Sigmoid colon (tissue), 7 donors: ENCODE results near the gene SBF2. TPM values are rescaled to one million over a fixed set of nuclear protein-coding genes. Genes with fewer than 3 reads are reported as not detected.

Experiments used
- DNase-seq: peaks from one replicate; pipeline ENCODE4 v3.0.0-alpha.2; 2019
- H3K27ac ChIP-seq, 4 donors: fragments of 200-600 bp; sonication (generic); one replicate each; pipeline ENCODE4 v1.5.1; 2016 to 2019; ENCODE audit warnings: mild to moderate bottlenecking in 1 of 4
- H3K27me3 ChIP-seq, 3 donors: fragments of 200-600 bp; sonication (generic); one replicate each; pipeline ENCODE4 v1.5.1; 2019; ENCODE audit warnings: mild to moderate bottlenecking in 1 of 3
- H3K36me3 ChIP-seq, 4 donors: fragments of 200-600 bp; sonication (generic); one replicate each; pipeline ENCODE4 v1.5.1; 2016 to 2019
- H3K4me1 ChIP-seq, 4 donors: fragments of 200-600 bp; sonication (generic); one replicate each; pipeline ENCODE4 v1.5.1; 2017 to 2019
- H3K4me3 ChIP-seq, 4 donors: fragments of 200-600 bp; sonication (generic); one replicate each; pipeline ENCODE4 v1.5.1; 2017 to 2019; ENCODE audit warnings: mild to moderate bottlenecking in 2 of 4, moderate library complexity in 1 of 4
- H3K9me3 ChIP-seq, 4 donors: fragments of 200-600 bp in 3 of 4; sonication (generic) in 3 of 4; one replicate each; pipeline versions ENCODE4 v1.5.1 to v1.6.1; 2013 to 2019
- CTCF ChIP-seq, 4 experiments: fragments of 450-650 bp in 3 of 4; fragments of 200-600 bp in 1 of 4; IDR thresholded peaks; one replicate each; pipeline ENCODE4 v1.5.1; 2016 to 2019; ENCODE audit warnings: antibody characterized with exemption in 4 of 4, mild to moderate bottlenecking in 3 of 4, moderate library complexity in 2 of 4
- EP300 ChIP-seq, 4 donors: sonication (generic); formaldehyde crosslinking; IDR thresholded peaks; one replicate each; pipeline ENCODE4 v1.6.1; 2017; ENCODE audit warnings: antibody characterized with exemption in 4 of 4
- POLR2A ChIP-seq, 2 donors: fragments of 450-650 bp; IDR thresholded peaks; one replicate each; pipeline ENCODE4 v1.6.1; 2016; ENCODE audit warnings: antibody characterized with exemption in 2 of 2, mild to moderate bottlenecking in 2 of 2, moderate library complexity in 2 of 2
- POLR2AphosphoS5 ChIP-seq, 4 donors: sonication (generic); formaldehyde crosslinking; IDR thresholded peaks; one replicate each; pipeline ENCODE4 v1.6.1; 2017; ENCODE audit warnings: antibody characterized with exemption in 4 of 4
- WGBS, 2 donors: extraction: QIAGEN DNeasy Blood & Tissue Kit; methylation state at CpG; one replicate each; pipeline ENCODE4 v1.1.7; 2013; 5-methylcytosine and 5-hydroxymethylcytosine counted together
- intact Hi-C: fragments of 100-400 bp; cut with DNase I; formaldehyde crosslinking; loops from one replicate; pipeline ENCODE4 v1.15.1; 2023
- polyA plus RNA-seq, 3 donors: library from polyadenylated mRNA; stranded (reverse); fragments of 200-250 nt; gene quantifications; one replicate each; pipeline ENCODE4 v1.2.3, GENCODE V29; 2013
- total RNA-seq, 4 donors: library from RNA; depleted of rRNA; stranded (reverse); fragments of >200 nt; gene quantifications; one replicate each; pipeline ENCODE4 v1.1.0, GENCODE V29; 2016
- donor health status: healthy with polysubstance abuse.
- donor health status: Bipolar disorder and iron deficiency.
- donor health status: healthy.

The SBF2 gene
- total and polyA plus RNA-seq, 7 donors: 9.5 to 67.5 (median 47.1) TPM

GRCh38 chr11:10058356-10058755, 235.7 kb downstream of the SBF2 start:
- Histone ChIP-seq H3K4me3 (no peak overlapping the region), H3K27me3 (no peaks in the 10 kb centered on the region), H3K36me3 (no peaks in the 10 kb centered on the region), H3K27ac (no peak overlapping the region), H3K4me1 (no peaks in the 10 kb centered on the region), H3K9me3 (no peaks in the 10 kb centered on the region)
- TF ChIP-seq EP300 (IDR thresholded peaks at IDR 0.05) (no peak), POLR2AphosphoS5 (IDR thresholded peaks at IDR 0.05) (no peak)
- WGBS, 2 donors: 91 to 94% methylated on average over 1 of the region's 1 CpG
- intact Hi-C loops: no loop called here
- DNase-seq: no peak

GRCh38 chr11:10051868-10052586, 242.0 kb downstream of the SBF2 start:
- no peak for DNase-seq
- H3K9me3 ChIP-seq: no peaks in the 10 kb centered on the region
- no peaks in the 10 kb centered on the region for H3K27me3 ChIP-seq
- peaks cover 0 to 15% (median 3%) of the 10 kb centered on the region in 4 donors for H3K4me1 ChIP-seq
- WGBS, 2 donors: 38 to 68% methylated on average over 4 of the region's 4 CpGs
- no peak overlapping the region for H3K4me3 ChIP-seq
- intact Hi-C loops: no loop called here
- TF ChIP-seq CTCF (IDR thresholded peaks at IDR 0.05) (no peak), POLR2AphosphoS5 (IDR thresholded peaks at IDR 0.05) (no peak), EP300 (IDR thresholded peaks at IDR 0.05) (no peak), POLR2A (IDR thresholded peaks at IDR 0.05) (no peak)
- no peaks in the 10 kb centered on the region for H3K36me3 ChIP-seq
- no peak overlapping the region for H3K27ac ChIP-seq

- DNase-seq: no peak
- no peak for TF ChIP-seq POLR2AphosphoS5 (IDR thresholded peaks at IDR 0.05)
- Histone ChIP-seq H3K36me3 (no peaks in the 10 kb centered on the region), H3K27ac (no peak overlapping the region), H3K9me3 (no peaks in the 10 kb centered on the region), H3K4me3 (no peak overlapping the region), H3K4me1 (peaks cover 0 to 15% (median 3%) of the 10 kb centered on the region in 4 donors), H3K27me3 (no peaks in the 10 kb centered on the region)
- intact Hi-C loops: no loop called here
Measured at GRCh38 chr11:10050561-10050960, 243.5 kb downstream of the SBF2 start.

GRCh38 chr11:10049756-10050155, 244.3 kb downstream of the SBF2 start:
- Histone ChIP-seq H3K36me3 (no peaks in the 10 kb centered on the region), H3K4me1 (peaks cover 0 to 15% (median 3%) of the 10 kb centered on the region in 4 donors), H3K27me3 (no peaks in the 10 kb centered on the region), H3K4me3 (no peak overlapping the region), H3K9me3 (peaks cover 2 to 3% (median 2%) of the 10 kb centered on the region in 4 donors), H3K27ac (no peak overlapping the region)
- no peak for TF ChIP-seq POLR2A (IDR thresholded peaks at IDR 0.05)
- TF ChIP-seq EP300 (IDR thresholded peaks at IDR 0.05): no peak
- TF ChIP-seq CTCF (IDR thresholded peaks at IDR 0.05): no peak
- TF ChIP-seq POLR2AphosphoS5 (IDR thresholded peaks at IDR 0.05): no peak
- intact Hi-C loops: no loop called here
- WGBS, 2 donors: 60 to 82% methylated on average over 3 of the region's 3 CpGs
- DNase-seq: no peak

GRCh38 chr11:10048350-10048749, 245.7 kb downstream of the SBF2 start:
- TF ChIP-seq POLR2AphosphoS5 (IDR thresholded peaks at IDR 0.05) (no peak), CTCF (IDR thresholded peaks at IDR 0.05) (no peak), POLR2A (IDR thresholded peaks at IDR 0.05) (no peak), EP300 (IDR thresholded peaks at IDR 0.05) (no peak)
- peaks cover 5 to 10% (median 7%) of the 10 kb centered on the region in 4 donors for H3K9me3 ChIP-seq
- peaks cover 0 to 15% (median 3%) of the 10 kb centered on the region in 4 donors for H3K4me1 ChIP-seq
- no peak overlapping the region for H3K4me3 ChIP-seq
- H3K27me3 ChIP-seq: no peaks in the 10 kb centered on the region
- H3K36me3 ChIP-seq: no peaks in the 10 kb centered on the region
- no peak for DNase-seq
- intact Hi-C loops: no loop called here
- H3K27ac ChIP-seq: no peak overlapping the region

- Histone ChIP-seq H3K27me3 (no peaks in the 10 kb centered on the region), H3K4me3 (no peak overlapping the region), H3K27ac (no peak overlapping the region), H3K4me1 (peaks cover 0 to 2% (median 0%) of the 10 kb centered on the region in 4 donors), H3K36me3 (no peaks in the 10 kb centered on the region), H3K9me3 (peaks cover 5 to 10% (median 7%) of the 10 kb centered on the region in 4 donors)
- no peak for DNase-seq
- WGBS, 2 donors: 94 to 96% methylated on average over 5 of the region's 5 CpGs
- intact Hi-C loops: no loop called here
- TF ChIP-seq POLR2AphosphoS5 (IDR thresholded peaks at IDR 0.05): no peak
- TF ChIP-seq EP300 (IDR thresholded peaks at IDR 0.05): no peak
- TF ChIP-seq CTCF (IDR thresholded peaks at IDR 0.05): no peak
- TF ChIP-seq POLR2A (IDR thresholded peaks at IDR 0.05): no peak
Measured at GRCh38 chr11:10044618-10045017, 249.4 kb downstream of the SBF2 start.
